ENCODE data around the gene UBE2Q2. TPM values are rescaled to one million over a fixed set of nuclear protein-coding genes. Genes with fewer than 3 reads are reported as not detected.

The UBE2Q2 gene
- total RNA-seq, 4 donors from 2014 or later: 50.6 to 92.2 (median 65.5) TPM

DNA sequence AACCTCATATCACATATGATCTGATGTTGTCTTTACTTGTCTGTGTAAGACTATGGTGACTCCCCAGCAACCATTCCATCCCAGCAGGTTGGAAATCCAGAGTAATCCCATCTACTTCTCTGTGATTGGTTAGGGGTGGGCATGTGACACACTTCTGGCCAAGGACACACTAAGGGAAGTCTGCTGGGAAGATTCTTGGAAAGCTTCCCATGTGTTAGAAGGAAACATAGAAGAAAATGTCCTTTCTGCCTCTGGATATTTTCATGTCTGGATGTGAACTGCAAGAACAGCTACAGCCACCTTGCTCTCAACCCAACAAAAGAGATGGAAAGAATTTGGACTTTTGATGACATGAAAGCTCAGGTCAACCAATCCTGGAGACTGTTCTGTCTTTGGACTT is 2.6 kb upstream of the UBE2Q2 start:
- Histone ChIP-seq H3K36me3 (no peaks in the 10 kb centered on the region), H3K4me1 (peaks cover 0 to 46% (median 17%) of the 10 kb centered on the region in 3 donors), H3K4me3 (no peak overlapping the region), H3K27ac (peak overlapping the region in 3 of 4 donors; percentile 22 to 63 (median 40)), H3K9me3 (no peaks in the 10 kb centered on the region), H3K27me3 (no peaks in the 10 kb centered on the region)
- ATAC-seq: peak; percentile 54
- no peak for TF ChIP-seq POLR2AphosphoS5 (IDR thresholded peaks at IDR 0.05)
- TF ChIP-seq, protein P1, sequence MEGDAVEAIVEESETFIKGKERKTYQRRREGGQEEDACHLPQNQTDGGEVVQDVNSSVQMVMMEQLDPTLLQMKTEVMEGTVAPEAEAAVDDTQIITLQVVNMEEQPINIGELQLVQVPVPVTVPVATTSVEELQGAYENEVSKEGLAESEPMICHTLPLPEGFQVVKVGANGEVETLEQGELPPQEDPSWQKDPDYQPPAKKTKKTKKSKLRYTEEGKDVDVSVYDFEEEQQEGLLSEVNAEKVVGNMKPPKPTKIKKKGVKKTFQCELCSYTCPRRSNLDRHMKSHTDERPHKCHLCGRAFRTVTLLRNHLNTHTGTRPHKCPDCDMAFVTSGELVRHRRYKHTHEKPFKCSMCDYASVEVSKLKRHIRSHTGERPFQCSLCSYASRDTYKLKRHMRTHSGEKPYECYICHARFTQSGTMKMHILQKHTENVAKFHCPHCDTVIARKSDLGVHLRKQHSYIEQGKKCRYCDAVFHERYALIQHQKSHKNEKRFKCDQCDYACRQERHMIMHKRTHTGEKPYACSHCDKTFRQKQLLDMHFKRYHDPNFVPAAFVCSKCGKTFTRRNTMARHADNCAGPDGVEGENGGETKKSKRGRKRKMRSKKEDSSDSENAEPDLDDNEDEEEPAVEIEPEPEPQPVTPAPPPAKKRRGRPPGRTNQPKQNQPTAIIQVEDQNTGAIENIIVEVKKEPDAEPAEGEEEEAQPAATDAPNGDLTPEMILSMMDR (IDR thresholded peaks at IDR 0.05): no peak
- no peak for TF ChIP-seq EP300 (IDR thresholded peaks at IDR 0.05)
- TF ChIP-seq POLR2A (IDR thresholded peaks at IDR 0.05): no peak

DNA sequence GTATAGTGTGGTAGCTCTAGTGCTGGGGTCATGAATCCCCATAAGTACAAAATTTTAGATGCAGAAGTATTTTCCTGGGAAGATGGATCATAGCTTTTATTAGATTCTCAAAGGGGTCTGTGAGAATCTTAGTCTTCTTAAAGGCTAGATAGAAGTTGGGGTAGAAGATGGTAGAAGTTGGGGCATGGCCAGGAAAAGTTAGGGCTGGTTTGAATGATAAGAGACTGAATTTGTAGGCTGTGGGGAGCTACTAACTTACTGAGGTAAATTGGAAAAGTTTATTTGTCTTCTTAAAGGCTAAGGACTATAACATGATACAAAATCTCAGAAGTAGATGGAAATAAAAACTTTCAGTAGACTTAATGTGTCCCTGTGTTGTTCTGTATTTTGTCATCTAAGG is 1.6 kb upstream of the UBE2Q2 start:
- ATAC-seq: no peak
- Histone ChIP-seq H3K36me3 (no peaks in the 10 kb centered on the region), H3K9me3 (no peaks in the 10 kb centered on the region), H3K4me3 (no peak overlapping the region), H3K27ac (peak overlapping the region in 2 of 4 donors; percentile 40 to 63), H3K27me3 (no peaks in the 10 kb centered on the region), H3K4me1 (peaks cover 0 to 52% (median 23%) of the 10 kb centered on the region in 3 donors)
- TF ChIP-seq, protein P1 (IDR thresholded peaks at IDR 0.05): no peak
- TF ChIP-seq POLR2AphosphoS5 (IDR thresholded peaks at IDR 0.05): no peak
- TF ChIP-seq POLR2A (IDR thresholded peaks at IDR 0.05): no peak
- no peak for TF ChIP-seq EP300 (IDR thresholded peaks at IDR 0.05)

DNA sequence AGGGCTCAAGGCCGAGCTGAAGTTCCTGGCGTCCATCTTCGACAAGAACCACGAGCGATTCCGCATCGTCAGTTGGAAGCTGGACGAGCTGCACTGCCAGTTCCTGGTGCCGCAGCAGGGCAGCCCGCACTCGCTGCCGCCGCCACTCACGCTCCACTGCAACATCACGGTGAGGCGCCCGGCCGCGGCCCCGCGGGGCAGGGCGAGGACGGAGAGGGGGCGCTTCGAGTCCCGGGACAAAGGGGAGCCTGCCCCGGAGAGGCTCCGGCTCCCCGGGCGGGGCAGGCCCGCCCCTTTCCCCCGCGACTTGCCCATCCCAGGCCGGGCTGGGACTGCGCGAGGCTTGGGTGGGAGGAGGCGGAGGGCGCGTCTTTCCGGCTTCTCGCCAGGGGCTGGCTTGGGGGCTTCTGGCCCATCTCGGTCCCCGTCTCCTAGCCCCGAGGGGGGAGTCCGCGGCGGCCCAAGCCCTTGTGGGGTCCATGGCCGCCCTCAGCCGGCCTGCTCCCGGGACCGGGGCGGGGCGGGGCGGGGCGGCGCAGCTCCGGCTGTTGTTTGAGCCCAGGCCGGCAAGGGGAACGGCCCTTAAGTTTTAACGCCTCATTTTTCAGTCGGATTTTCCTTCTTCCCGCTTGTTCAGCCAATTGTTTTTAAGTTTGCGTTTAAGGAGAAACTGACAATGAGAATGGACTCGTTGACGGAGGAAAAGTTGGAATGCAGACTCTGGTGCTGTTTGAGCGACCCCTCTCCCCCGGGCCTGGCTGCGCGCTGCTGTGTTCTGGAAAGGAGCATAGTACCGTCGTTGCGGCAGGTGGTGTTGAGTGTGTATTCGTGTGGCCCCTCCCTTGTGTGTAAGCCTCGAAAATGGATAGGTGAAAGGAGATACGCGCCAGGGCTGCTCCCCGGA is 683 bp downstream of the UBE2Q2 start:
- peak; percentile 75 for ATAC-seq
- peaks cover 0 to 73% (median 23%) of the 10 kb centered on the region in 3 donors for H3K4me1 ChIP-seq
- H3K9me3 ChIP-seq: no peaks in the 10 kb centered on the region
- no peaks in the 10 kb centered on the region for H3K36me3 ChIP-seq
- 0 to 2% methylated on average over 9 to 14 of the region's 77 CpGs for WGBS, 2 donors (ENCODE audit: low coverage in 1 of 2)
- H3K4me3 ChIP-seq: peak overlapping the region; percentile 74 to 76
- H3K27ac ChIP-seq: peak overlapping the region; percentile 72 to 92 (median 90)
- TF ChIP-seq POLR2AphosphoS5 (IDR thresholded peaks at IDR 0.05) (peak; percentile 4), EP300 (IDR thresholded peaks at IDR 0.05) (no peak), POLR2A (IDR thresholded peaks at IDR 0.05) (peak; percentile 54 to 55)
- TF ChIP-seq, protein P1 (IDR thresholded peaks at IDR 0.05): peak in 1 of 4 experiments; percentile 9
- H3K27me3 ChIP-seq: no peaks in the 10 kb centered on the region

DNA sequence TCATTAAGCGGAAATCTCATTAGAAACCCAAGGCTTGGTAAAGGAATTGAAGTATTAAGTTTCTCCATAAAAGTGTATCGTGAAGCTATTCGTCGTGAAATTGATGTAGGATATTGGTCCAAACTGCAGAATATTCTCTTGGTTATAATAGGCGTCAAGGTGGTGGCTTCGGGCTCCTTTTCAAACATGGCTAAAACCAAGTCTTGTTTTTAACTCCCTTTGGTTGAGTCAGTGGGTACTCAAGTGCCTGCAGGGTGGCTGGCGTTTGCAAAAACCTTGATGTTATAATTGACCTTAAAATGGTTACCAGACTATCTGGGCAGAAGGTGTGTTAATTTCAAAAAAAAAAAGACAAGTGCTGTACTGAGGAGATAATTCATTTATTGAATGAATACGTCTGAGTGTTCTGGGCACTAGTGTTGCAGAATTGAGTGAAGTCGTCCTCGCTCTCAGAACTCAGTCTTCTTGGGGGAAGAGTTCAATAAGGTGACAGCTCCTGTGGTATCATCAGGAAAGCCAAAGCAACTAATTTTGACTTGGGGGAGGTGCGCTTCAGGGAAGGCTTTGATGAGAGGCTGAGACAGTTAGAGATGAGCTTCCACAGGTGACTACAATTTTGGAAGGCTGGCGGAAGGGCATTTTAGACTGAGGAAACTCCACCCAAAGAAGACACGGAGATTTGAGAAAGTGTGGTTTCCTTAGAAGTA is 1.5 kb downstream of the UBE2Q2 start:
- H3K9me3 ChIP-seq: no peaks in the 10 kb centered on the region
- H3K27ac ChIP-seq: peak overlapping the region; percentile 72 to 92 (median 90)
- peak overlapping the region; percentile 74 to 76 for H3K4me3 ChIP-seq
- no peaks in the 10 kb centered on the region for H3K36me3 ChIP-seq
- WGBS, 2 donors (ENCODE audit: low coverage in 1 of 2): 18 to 37% methylated on average over 10 to 13 of the region's 13 CpGs
- TF ChIP-seq EP300 (IDR thresholded peaks at IDR 0.05): no peak
- TF ChIP-seq POLR2AphosphoS5 (IDR thresholded peaks at IDR 0.05): no peak
- ATAC-seq: no peak
- no peaks in the 10 kb centered on the region for H3K27me3 ChIP-seq
- peaks cover 0 to 78% (median 23%) of the 10 kb centered on the region in 3 donors for H3K4me1 ChIP-seq

DNA sequence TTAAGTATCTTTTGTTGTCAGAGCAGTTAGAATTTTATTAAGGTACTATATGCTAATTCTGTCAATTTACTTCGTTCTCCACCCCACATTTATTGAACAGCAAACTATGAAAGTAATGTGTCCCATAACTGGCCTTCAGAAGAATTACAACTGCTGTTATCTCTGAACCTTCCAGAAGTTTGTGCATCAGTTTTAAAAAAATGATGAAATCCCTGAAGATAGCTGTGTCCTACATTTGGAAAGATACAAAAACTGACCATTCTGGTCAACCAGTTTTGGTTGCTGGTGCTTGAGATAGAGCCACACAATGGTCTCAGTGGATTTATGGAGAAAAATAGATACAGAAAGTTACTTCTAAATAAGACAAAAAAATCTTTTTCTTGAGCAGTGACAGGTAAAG is 5.9 kb downstream of the UBE2Q2 start:
- WGBS, 2 donors (ENCODE audit: low coverage in 1 of 2): 81 to 100% methylated on average over 1 of the region's 1 CpG
- H3K4me3 ChIP-seq: no peak overlapping the region
- H3K27ac ChIP-seq: no peak overlapping the region
- H3K4me1 ChIP-seq: peaks cover 0 to 58% (median 16%) of the 10 kb centered on the region in 3 donors
- no peak for ATAC-seq
- no peaks in the 10 kb centered on the region for H3K36me3 ChIP-seq
- no peaks in the 10 kb centered on the region for H3K27me3 ChIP-seq
- H3K9me3 ChIP-seq: no peaks in the 10 kb centered on the region
- TF ChIP-seq POLR2AphosphoS5 (IDR thresholded peaks at IDR 0.05): no peak
- TF ChIP-seq, protein P1 (IDR thresholded peaks at IDR 0.05): no peak
- TF ChIP-seq POLR2A (IDR thresholded peaks at IDR 0.05): no peak
- TF ChIP-seq EP300 (IDR thresholded peaks at IDR 0.05): no peak
